ENCODE measurements around the gene ABHD14A.
"Not testable (repeated sequence)": the region's sequence is repeated elsewhere in the genome, so short reads cannot be mapped to it uniquely, and the experiment has no call there.

The ABHD14A gene

DNA sequence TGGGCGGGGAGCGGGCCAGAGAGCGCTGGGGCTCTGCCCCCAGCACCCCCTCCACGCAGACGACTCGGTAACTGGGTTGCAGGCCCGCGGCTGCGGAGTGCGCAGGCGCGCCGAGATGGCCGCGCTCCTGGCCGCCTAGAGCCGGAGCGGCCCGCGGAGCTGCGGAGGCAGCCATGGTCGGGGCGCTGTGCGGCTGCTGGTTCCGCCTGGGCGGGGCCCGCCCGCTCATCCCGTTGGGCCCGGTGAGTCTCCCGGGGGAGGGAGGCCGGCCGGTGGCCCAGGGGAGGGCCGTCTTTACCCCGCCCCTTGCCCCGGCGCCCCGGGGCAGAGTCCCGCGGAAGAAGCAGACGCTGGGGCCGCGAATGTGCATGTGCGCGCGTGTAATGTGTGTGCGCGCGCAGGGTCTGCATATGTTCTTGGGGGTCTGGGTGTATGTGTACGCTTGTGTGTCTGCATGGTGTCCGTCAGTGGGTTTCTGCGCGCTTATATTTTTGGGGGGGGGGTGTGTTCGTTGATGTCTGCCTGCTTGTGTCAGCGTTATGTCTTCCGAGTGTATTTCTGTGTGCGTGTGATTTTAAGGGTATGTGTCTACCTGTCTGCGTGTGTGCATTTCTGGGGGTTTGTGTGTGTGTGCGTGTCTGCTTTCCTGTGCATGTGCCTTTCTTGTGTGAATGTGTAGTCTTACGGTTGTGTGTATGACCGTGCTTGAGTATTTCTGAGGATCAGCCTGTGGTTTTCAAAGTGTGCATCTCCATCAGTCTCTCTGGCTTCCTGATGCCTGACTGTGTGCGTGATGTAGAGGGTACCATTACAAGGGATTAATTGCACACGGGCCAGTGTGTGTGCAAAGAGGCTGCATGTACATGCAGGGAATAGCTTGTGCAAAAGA is at the start of gene ABHD14A:
ABHD14A (plus strand) TSS at position 102 of the 889 bp plus-strand sequence; CDS start at position 174, 72 bp downstream.
- TF ChIP-seq, protein P1, sequence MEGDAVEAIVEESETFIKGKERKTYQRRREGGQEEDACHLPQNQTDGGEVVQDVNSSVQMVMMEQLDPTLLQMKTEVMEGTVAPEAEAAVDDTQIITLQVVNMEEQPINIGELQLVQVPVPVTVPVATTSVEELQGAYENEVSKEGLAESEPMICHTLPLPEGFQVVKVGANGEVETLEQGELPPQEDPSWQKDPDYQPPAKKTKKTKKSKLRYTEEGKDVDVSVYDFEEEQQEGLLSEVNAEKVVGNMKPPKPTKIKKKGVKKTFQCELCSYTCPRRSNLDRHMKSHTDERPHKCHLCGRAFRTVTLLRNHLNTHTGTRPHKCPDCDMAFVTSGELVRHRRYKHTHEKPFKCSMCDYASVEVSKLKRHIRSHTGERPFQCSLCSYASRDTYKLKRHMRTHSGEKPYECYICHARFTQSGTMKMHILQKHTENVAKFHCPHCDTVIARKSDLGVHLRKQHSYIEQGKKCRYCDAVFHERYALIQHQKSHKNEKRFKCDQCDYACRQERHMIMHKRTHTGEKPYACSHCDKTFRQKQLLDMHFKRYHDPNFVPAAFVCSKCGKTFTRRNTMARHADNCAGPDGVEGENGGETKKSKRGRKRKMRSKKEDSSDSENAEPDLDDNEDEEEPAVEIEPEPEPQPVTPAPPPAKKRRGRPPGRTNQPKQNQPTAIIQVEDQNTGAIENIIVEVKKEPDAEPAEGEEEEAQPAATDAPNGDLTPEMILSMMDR (conservative IDR thresholded peaks at IDR 0.05), result no peak

DNA sequence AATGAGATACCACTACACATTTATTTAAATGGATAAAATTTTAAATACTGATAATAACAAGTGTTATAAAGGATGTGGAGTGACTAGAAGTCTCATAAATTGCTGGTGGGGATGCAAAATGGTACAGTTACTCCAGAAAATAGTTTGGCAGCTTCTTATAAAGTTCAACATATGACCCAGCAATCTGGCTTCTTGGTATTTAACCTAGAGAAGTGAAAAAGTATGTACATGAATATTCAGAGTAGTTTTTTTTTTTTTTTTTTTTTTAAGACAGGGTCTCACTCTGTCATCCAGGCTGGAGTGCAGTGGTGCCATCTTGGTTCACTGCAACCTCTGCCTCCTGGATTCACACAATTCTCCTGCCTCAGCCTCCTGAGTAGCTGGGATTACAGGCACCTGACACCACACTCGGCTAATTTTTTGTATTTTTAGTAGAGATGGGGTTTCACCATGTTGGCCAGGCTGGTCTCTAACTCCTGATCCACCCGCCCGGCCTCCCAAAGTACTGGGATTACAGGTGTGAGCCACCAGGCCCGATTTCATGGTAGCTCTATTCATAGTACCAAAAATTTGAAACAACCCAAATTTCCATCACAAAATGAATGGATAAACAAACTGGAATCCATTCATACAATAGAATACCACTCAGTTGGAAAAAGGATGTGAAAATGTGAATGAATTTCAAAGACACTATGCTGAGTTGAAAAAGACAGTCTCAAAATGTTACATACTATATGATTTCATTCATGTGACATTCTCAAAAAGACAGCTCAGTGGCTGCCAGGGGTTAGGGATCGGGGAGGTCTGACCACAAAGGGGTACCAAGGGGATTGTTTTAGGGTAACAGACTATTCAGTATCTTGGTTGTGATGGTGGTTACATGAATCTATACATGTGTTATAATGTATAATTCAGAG is 47.5 kb upstream of the ABHD14A start:
- TF ChIP-seq, protein P1 (conservative IDR thresholded peaks at IDR 0.05), result no peak
- H3K27ac ChIP-seq, result no peak overlapping the region; the same call in 1 of the 2 replicates

More for the DNA sequence above, at the start of gene ABHD14A:
- H3K27ac ChIP-seq, result peak within 1 kb of the TSS; percentile 94

DNA sequence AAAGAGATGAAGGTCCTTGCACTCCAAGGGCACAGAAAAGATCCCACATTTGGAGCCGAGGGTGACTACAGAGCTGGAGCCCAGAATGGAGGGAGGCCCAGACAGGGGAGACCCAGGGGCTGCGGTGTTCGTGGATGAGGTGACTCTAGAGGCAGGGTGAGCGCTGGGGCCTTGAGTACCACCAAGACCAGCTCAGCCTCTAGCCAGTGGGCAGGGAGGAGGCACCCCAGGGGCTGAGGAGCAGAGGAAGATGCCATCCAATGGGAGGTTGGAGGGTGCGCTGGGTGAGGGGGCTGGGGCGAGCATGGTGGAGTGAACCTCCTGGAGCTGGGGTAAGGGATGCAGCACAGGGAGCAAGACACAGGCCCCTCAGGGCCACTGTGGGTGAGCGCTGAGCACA is 46.4 kb upstream of the ABHD14A start:
- H3K27ac ChIP-seq, result no peak overlapping the region
- TF ChIP-seq, protein P1 (conservative IDR thresholded peaks at IDR 0.05), result no peak

DNA sequence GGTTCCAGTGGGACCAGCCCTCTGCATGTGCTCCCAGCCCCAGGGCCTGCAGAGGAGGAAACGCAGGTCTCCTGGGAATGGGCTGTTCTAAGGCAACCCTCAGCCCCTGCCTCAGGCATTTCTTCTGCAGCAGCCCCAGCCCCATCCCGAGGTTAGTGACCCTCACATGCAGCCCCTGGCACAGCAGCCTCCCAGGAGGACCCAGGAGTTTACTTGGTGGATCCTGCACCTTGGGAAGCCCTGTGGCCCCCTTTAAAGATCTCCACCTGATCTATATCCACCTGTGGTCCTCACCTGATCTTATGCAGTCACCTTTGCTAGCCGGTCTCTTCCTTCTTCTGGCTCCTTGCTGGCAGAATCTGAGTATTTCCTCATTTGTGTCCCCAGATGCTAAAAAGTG is 45.9 kb upstream of the ABHD14A start:
- H3K27ac ChIP-seq, result not testable (repeated sequence)

DNA sequence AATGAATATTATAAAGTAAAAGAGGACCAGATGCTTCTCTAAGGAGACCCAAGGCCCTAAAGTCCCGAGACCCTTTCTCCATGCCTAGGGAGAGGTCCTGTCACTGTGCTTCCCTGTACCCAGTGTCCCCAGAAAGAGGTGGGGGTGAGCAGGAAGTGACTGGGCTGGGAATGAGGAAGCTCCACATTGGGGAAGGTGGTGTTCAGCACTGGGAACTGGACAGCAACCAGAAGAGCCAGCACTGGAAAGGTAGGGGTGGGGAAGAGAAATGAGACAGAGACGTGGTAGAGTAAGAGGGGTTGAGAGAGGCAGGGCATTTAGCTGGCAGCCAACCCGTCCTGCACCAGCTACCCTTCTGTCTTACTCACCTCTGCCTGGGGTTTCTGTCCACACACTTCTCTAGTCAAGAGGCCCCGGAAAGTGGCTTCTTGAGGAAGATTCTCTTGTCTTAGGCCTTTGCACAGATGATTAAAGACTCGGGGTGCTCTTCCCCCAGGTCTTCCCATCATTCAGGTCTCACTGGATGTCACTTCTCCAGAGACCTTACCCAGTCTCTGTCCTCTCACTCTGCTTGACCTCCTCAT is 45.4 kb upstream of the ABHD14A start:
- TF ChIP-seq, protein P1 (conservative IDR thresholded peaks at IDR 0.05), result no peak
- no peak overlapping the region for H3K27ac ChIP-seq

DNA sequence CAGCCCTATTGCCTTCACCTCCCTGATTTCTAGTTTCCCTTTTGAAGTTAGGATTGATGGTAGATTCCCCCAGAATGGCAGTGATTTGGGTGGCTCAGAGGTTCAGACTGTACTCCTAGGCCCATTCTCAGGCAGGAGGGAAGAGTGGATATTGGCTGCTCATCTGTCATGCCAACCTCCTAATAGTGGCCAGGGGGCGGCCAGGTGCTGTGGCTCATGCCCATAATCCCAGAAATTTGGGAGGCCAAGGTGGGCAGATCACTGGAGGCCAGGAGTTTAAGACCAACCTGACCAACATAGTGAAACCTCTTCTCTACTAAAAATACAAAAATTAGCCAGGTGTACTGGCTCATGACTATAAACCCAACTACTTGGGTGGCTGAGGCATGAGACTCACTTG is 44.4 kb upstream of the ABHD14A start:
- no peak overlapping the region for H3K27ac ChIP-seq
- TF ChIP-seq, protein P1 (conservative IDR thresholded peaks at IDR 0.05), result no peak

DNA sequence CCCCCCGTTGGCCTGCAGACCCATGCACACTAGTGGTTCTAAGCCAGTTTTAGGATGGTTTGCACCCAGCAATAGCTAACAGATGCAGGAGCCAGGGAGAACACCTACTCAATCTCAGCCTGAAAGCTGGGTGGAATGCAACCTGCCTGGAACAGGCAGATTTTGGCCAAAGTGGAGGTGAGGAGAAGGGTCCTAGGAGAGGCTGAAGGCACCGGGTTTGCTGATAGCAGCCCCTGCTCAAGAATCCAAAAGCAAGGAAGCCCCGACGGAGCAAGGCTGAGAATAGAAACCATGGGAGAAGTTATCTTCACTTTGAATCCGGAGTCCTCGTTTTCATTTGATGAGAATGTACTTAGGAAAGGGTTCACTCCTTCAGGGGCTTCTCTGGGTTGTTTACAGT is 43.1 kb upstream of the ABHD14A start:
- TF ChIP-seq, protein P1 (conservative IDR thresholded peaks at IDR 0.05), result no peak
- no peak overlapping the region for H3K27ac ChIP-seq
